GM10266 (cell line): ENCODE measurements around the gene GSKIP.

Experiments used
- DNase-seq: peaks from one replicate; pipeline ENCODE4 v3.0.0; 2012; ENCODE audit errors: extremely low spot score
- CTCF ChIP-seq: IDR thresholded peaks from 2 replicates; pipeline ENCODE4 v1.5.1; 2012; ENCODE audit warnings: mild to moderate bottlenecking, low read depth; ENCODE audit not compliant: control insufficient read depth, insufficient read depth; ENCODE audit errors: missing control alignments

The GSKIP gene

DNA sequence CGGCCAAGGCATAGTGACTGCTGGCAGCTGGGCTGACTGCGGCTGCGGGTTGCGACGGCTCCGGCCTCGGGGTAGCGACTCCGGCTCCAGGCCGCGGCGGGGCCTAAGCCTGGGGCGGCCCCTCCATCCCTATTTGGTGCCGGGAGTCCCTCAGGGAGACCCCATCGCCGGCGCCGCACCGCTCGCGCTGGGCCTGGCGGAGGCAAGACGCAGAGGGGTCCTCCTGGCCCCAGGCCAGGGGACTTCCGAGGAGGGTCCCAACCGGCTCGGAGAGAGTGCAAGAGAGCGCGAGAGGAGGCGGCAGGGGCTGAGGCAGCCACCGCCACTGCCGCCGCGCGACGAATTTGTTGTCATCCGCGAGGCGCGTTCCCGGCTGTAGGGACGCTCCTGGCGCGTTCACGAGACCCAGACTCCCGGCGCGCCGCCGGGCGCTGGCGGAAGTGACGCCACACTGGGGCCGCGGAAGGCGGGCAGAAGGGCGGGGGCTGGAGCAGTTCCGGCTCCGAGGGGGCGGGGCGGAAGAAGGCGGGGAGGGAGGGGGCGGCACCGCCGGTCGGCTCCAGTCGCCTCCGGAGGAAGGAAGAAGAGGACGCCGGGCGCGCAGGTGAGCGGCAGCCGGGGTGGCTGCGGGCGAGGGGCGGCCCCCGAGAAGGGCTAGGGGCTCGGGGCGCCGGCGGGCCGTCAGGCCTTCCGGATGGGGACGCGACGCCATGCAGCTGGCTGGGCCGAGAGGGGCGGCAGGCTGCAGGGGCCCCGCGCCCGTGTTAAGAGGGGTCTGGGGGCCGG is at the start of gene GSKIP, which contains the start of gene ATG2B:
Gene GSKIP (plus strand): TSS at position 562 of the 786 bp plus-strand sequence. CDS start 18,722 bp downstream, outside the sequence.
Gene ATG2B (minus strand): TSS at position 377 of the 786 bp plus-strand sequence. CDS start 365 bp downstream, at position 12.
- DNase-seq, result peak; percentile 96
- TF ChIP-seq CTCF, result no peak

- TF ChIP-seq CTCF, result no peak
Measured at GRCh38 chr14:96316087-96316486, 47.2 kb upstream of the GSKIP start.

DNA sequence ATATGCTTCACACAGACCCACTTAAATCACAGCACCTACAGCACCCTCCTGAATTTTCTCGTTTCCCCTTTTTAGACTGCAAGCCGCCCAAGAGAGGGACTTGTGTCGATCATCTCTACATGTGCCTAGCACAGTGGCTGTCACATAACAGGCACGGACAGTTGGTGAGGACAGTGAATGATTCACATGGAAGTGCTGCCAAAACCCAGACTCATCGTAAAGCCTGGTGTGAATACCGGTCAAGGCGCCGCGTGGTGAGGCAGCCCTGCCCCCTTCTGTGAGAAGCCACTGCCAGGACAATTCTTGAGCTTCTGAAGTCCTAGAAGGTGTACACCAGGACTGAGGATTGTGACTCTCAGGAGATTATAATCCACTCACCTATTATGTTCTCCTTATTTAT is 44.5 kb upstream of the GSKIP start:
- no peak for DNase-seq
- no peak for TF ChIP-seq CTCF

More at GRCh38 chr14:96316087-96316486, 47.2 kb upstream of the GSKIP start:
- DNase-seq, result no peak

DNA sequence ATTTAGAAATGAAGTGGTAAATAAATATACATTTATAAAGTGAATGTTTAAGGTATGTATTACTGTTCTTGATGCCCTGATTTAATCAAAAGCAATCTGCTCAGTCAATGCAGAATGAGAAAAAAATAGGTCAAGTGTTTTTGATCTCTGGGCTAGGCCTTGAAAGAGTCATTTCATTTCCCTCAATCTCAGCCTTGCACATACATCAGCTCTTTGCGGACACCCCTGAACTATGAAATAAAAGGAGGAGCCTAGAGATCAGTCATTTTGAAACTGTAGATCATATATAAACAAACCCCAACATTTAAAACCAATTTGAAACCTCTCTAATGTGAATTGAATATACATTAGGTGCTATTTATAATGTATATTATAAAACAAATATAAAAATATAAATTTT is 42.7 kb upstream of the GSKIP start:
- DNase-seq, result no peak
- TF ChIP-seq CTCF, result no peak

DNA sequence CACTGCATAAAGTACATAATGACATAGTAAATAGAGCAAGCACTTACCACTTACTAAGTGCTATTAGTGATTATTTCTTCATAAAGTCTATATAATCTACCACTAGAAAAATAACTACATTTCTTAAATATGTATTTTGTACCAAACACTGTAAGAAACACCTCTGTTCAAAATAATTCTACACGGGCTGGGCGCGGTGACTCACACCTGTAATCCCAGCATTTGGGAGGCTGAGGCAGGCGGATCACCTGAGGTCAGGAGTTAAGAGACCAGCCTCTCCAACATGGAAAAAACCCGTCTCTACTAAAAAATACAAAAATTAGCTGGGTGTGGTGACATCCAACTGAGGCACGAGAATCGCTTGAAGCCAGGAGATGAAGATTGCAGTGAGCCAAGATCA is 39.1 kb upstream of the GSKIP start:
- no peak for DNase-seq
- TF ChIP-seq CTCF, result no peak

- DNase-seq, result no peak
- no peak for TF ChIP-seq CTCF
Measured at GRCh38 chr14:96338551-96338950, 24.8 kb upstream of the GSKIP start.

DNA sequence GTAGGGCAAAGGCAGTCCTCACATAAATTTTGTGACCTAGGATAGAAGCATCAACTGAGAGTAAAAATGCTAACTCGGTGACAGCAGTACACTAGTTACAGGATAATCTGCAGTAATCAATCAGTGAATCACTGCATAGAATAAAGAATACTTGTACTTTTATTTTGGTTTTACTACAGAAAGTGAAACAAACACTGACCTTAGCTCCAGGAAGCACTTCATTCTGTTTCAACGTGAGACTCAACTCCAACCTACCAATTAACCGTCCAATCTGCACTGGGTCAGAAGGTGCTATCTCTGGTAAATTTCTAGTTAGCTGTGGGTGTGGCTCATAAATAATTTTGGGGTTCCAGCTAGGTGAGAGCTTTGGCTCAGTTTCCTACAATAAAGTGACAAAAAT is 22.0 kb upstream of the GSKIP start:
- no peak for DNase-seq
- TF ChIP-seq CTCF, result no peak
